SH-SY5Y (cell line): ENCODE measurements around the gene ATG9A.

Source experiments
- GATA2 ChIP-seq: IDR thresholded peaks from 2 replicates; pipeline ENCODE4 v1.6.1; 2011; ENCODE audit warnings: mild to moderate bottlenecking, low read depth, low read length
- GATA3 ChIP-seq: IDR thresholded peaks from 2 replicates; pipeline ENCODE4 v1.6.1; 2011; ENCODE audit warnings: low read depth, mild to moderate bottlenecking, low read length, moderate library complexity

DNA sequence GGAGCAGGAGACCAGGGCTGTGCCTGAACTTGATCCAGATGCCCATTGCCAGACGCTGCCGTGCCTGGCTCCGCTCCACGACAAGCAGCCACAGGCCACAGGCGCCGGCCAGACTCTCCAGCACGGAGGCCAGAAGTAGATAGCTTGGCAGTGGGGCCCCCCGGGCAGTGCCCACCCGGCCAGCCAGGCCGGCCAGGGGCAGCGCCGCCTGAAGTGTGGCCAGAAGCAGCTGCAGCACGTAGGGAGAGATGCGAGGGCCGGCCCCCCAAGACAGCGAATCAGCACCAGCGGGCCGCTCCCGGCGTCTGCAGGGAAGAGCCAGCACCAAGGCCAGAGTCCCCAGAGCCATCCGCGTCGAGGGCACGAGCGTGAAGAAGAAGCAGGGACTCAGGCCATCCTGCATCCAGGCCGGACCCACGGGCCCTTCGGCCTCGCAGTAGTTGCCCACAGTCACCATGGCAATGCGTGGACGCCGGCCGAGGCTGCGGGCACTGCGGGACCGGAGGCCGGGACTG lies 11.2 kb downstream of the ATG9A start:
- TF ChIP-seq GATA2, result no peak
- no peak for TF ChIP-seq GATA3
